Mesenchymal stem cell (in vitro differentiated cells and primary cell): ENCODE data around the gene ESPN.

Experiments used
- DNase-seq: peaks from one replicate; pipeline ENCODE4 v3.0.0-alpha.2; 2013
- H2AFZ ChIP-seq: one replicate; pipeline ENCODE4 v1.6.1; 2013; ENCODE audit warnings: low read depth, mild to moderate bottlenecking, control low read depth, inconsistent platforms, low read length, moderate library complexity
- H2AK5ac ChIP-seq: 2 replicates; pipeline ENCODE4 v1.6.1; 2013; ENCODE audit warnings: low read length, moderate library complexity, mild to moderate bottlenecking, inconsistent platforms; ENCODE audit not compliant: severe bottlenecking
- H2BK120ac ChIP-seq: one replicate; pipeline ENCODE4 v1.6.1; 2013; ENCODE audit warnings: low read depth, mild to moderate bottlenecking, inconsistent platforms, low read length, moderate library complexity
- H2BK12ac ChIP-seq, 2 experiments: one replicate each; pipeline ENCODE4 v1.6.1; 2013; ENCODE audit warnings: inconsistent platforms in 2 of 2, low read length in 2 of 2, mild to moderate bottlenecking in 2 of 2, moderate library complexity in 2 of 2, control low read depth in 1 of 2
- H2BK15ac ChIP-seq: one replicate; pipeline ENCODE4 v1.6.1; 2013; ENCODE audit warnings: mild to moderate bottlenecking, low read depth, inconsistent platforms; ENCODE audit not compliant: poor library complexity, severe bottlenecking
- H2BK5ac ChIP-seq: 2 replicates; pipeline ENCODE4 v1.6.1; 2013; ENCODE audit warnings: low read depth, mild to moderate bottlenecking, low read length, control low read depth, inconsistent platforms; ENCODE audit not compliant: poor library complexity, severe bottlenecking
- H3K14ac ChIP-seq, 2 experiments: one replicate each; pipeline ENCODE4 v1.6.1; 2013; ENCODE audit warnings: inconsistent platforms in 2 of 2, low read length in 2 of 2, control low read depth in 1 of 2, mild to moderate bottlenecking in 1 of 2, moderate library complexity in 1 of 2
- H3K18ac ChIP-seq, 2 experiments: one replicate each; pipeline ENCODE4 v1.6.1; 2013; ENCODE audit warnings: inconsistent platforms in 2 of 2, low read length in 2 of 2, control low read depth in 1 of 2, low read depth in 1 of 2, mild to moderate bottlenecking in 1 of 2
- H3K23ac ChIP-seq, 2 experiments: one replicate each; pipeline ENCODE4 v1.6.1; 2013; ENCODE audit warnings: inconsistent platforms in 2 of 2, low read length in 2 of 2, mild to moderate bottlenecking in 2 of 2, moderate library complexity in 2 of 2, control low read depth in 1 of 2
- H3K27ac ChIP-seq: 2 replicates; pipeline ENCODE4 v1.5.1; 2013; ENCODE audit warnings: mild to moderate bottlenecking, moderate library complexity, low read length, control low read depth, inconsistent platforms; ENCODE audit not compliant: poor library complexity, severe bottlenecking
- H3K27me3 ChIP-seq, 2 experiments: 2 replicates each; pipeline versions ENCODE4 v1.6.1 to v1.7.0; 2013; ENCODE audit warnings: low read length in 2 of 2, mild to moderate bottlenecking in 2 of 2, moderate library complexity in 2 of 2, control low read depth in 1 of 2, inconsistent platforms in 1 of 2; ENCODE audit not compliant: control insufficient read depth in 1 of 2, insufficient read depth in 1 of 2
- H3K36me3 ChIP-seq, 2 experiments: 2 replicates each; pipeline versions ENCODE4 v1.6.1 to v1.7.0; 2013; ENCODE audit warnings: low read length in 2 of 2, control low read depth in 1 of 2, inconsistent platforms in 1 of 2, low read depth in 1 of 2, mild to moderate bottlenecking in 1 of 2; ENCODE audit not compliant: insufficient read depth in 2 of 2, control insufficient read depth in 1 of 2
- H3K4ac ChIP-seq, 2 experiments: one replicate each; pipeline ENCODE4 v1.6.1; 2013; ENCODE audit warnings: inconsistent platforms in 2 of 2, low read length in 2 of 2, mild to moderate bottlenecking in 2 of 2, moderate library complexity in 2 of 2, control low read depth in 1 of 2, low read depth in 1 of 2
- H3K4me1 ChIP-seq: 2 replicates; pipeline ENCODE4 v1.6.1; 2013; ENCODE audit warnings: low read depth, low read length, control low read depth; ENCODE audit not compliant: control insufficient read depth, insufficient read depth
- H3K4me2 ChIP-seq: 2 replicates; pipeline ENCODE4 v1.6.1; 2013; ENCODE audit warnings: low read length, mild to moderate bottlenecking, inconsistent platforms; ENCODE audit not compliant: poor library complexity, severe bottlenecking
- H3K4me3 ChIP-seq, 2 experiments: 2 replicates each; pipeline versions ENCODE4 v1.5.1 to v1.7.0; 2013; ENCODE audit warnings: low read length in 2 of 2, mild to moderate bottlenecking in 2 of 2, control low read depth in 1 of 2, low read depth in 1 of 2; ENCODE audit not compliant: insufficient read depth in 1 of 2
- H3K79me1 ChIP-seq: replicated peaks from 2 replicates; pipeline ENCODE4 v1.6.1; 2013; ENCODE audit warnings: mild to moderate bottlenecking, control low read depth, low read length, inconsistent platforms; ENCODE audit not compliant: poor library complexity, severe bottlenecking
- H3K9ac ChIP-seq: 2 replicates; pipeline ENCODE4 v1.7.0; 2013; ENCODE audit warnings: mild to moderate bottlenecking, low read length, moderate library complexity
- H3K9me3 ChIP-seq: 2 replicates; pipeline ENCODE4 v1.7.0; 2013; ENCODE audit warnings: mild to moderate bottlenecking, low read length; ENCODE audit not compliant: control insufficient read depth
- H4K8ac ChIP-seq: one replicate; pipeline ENCODE4 v1.6.1; 2013; ENCODE audit warnings: inconsistent platforms, mild to moderate bottlenecking, low read length, moderate library complexity
- H4K91ac ChIP-seq: one replicate; pipeline ENCODE4 v1.6.1; 2013; ENCODE audit warnings: mild to moderate bottlenecking, low read length, inconsistent platforms
- WGBS: methylation state at CpG from one replicate; pipeline ENCODE4 v1.1.7; 2013; ENCODE audit warnings: mixed read lengths; 5-methylcytosine and 5-hydroxymethylcytosine counted together

ESPN gene

GRCh38 chr1:6498576-6499111 lies 74.1 kb downstream of the ESPN start:
- DNase-seq: no peak
- Histone ChIP-seq H3K4me3 (no peak overlapping the region), H2BK5ac (no peak overlapping the region), H3K9me3 (no peaks in the 10 kb centered on the region), H2BK120ac (no peak overlapping the region), H3K27ac (no peak overlapping the region), H2AFZ (peak overlapping the region; percentile 10), H4K8ac (no peak overlapping the region), H3K36me3 (no peaks in the 10 kb centered on the region), H3K27me3 (peaks cover 0 to 16% of the 10 kb centered on the region in 2 experiments), H3K79me1 (peaks cover 12% of the 10 kb centered on the region), H3K4ac (no peak overlapping the region), H4K91ac (no peak overlapping the region), H2BK12ac (no peak overlapping the region), H2AK5ac (no peak overlapping the region), H3K23ac (no peak overlapping the region), H3K18ac (no peak overlapping the region), H3K4me1 (peaks cover 29% of the 10 kb centered on the region), H3K14ac (peak overlapping the region in 1 of 2 experiments; percentile 49), H2BK15ac (peak overlapping the region; percentile 68), H3K4me2 (no peak overlapping the region), H3K9ac (no peak overlapping the region)
- 82% methylated on average over 11 of the region's 13 CpGs for WGBS

- no peaks in the 10 kb centered on the region for H3K36me3 ChIP-seq
- H2BK12ac ChIP-seq: peak overlapping the region in 1 of 2 experiments; percentile 9
- H2AK5ac ChIP-seq: no peak overlapping the region
- H3K4ac ChIP-seq: no peak overlapping the region
- no peak for DNase-seq
- no peak overlapping the region for H3K23ac ChIP-seq
- H2BK5ac ChIP-seq: no peak overlapping the region
- H3K14ac ChIP-seq: no peak overlapping the region
- H4K8ac ChIP-seq: no peak overlapping the region
- no peaks in the 10 kb centered on the region for H3K9me3 ChIP-seq
- H3K18ac ChIP-seq: no peak overlapping the region
- H3K4me2 ChIP-seq: no peak overlapping the region
- no peak overlapping the region for H3K4me3 ChIP-seq
- H3K9ac ChIP-seq: no peak overlapping the region
- no peak overlapping the region for H2BK15ac ChIP-seq
- no peak overlapping the region for H4K91ac ChIP-seq
- 91% methylated on average over 4 of the region's 4 CpGs for WGBS
- H2AFZ ChIP-seq: peak overlapping the region; percentile 1
- peaks cover 12% of the 10 kb centered on the region for H3K79me1 ChIP-seq
- no peak overlapping the region for H2BK120ac ChIP-seq
- H3K27me3 ChIP-seq: peaks cover 0 to 16% of the 10 kb centered on the region in 2 experiments
- H3K27ac ChIP-seq: no peak overlapping the region
- H3K4me1 ChIP-seq: peaks cover 29% of the 10 kb centered on the region
Measured at GRCh38 chr1:6499296-6499695, 74.7 kb downstream of the ESPN start.

- H2AFZ ChIP-seq: no peak overlapping the region
- no peak overlapping the region for H3K23ac ChIP-seq
- no peaks in the 10 kb centered on the region for H3K9me3 ChIP-seq
- no peak overlapping the region for H4K8ac ChIP-seq
- peaks cover 19% of the 10 kb centered on the region for H3K4me1 ChIP-seq
- no peak overlapping the region for H3K9ac ChIP-seq
- no peak overlapping the region for H3K18ac ChIP-seq
- no peak overlapping the region for H2BK5ac ChIP-seq
- no peak overlapping the region for H3K4me3 ChIP-seq
- no peak overlapping the region for H2AK5ac ChIP-seq
- no peak overlapping the region for H3K4ac ChIP-seq
- no peaks in the 10 kb centered on the region for H3K36me3 ChIP-seq
- peaks cover 0 to 24% of the 10 kb centered on the region in 2 experiments for H3K27me3 ChIP-seq
- H2BK12ac ChIP-seq: no peak overlapping the region
- H3K4me2 ChIP-seq: no peak overlapping the region
- H3K14ac ChIP-seq: no peak overlapping the region
- 91% methylated on average over 27 of the region's 27 CpGs for WGBS
- no peak overlapping the region for H2BK15ac ChIP-seq
- no peak overlapping the region for H4K91ac ChIP-seq
- no peak for DNase-seq
- no peak overlapping the region for H3K27ac ChIP-seq
- no peak overlapping the region for H2BK120ac ChIP-seq
- peaks cover 7% of the 10 kb centered on the region for H3K79me1 ChIP-seq
Measured at GRCh38 chr1:6500544-6501278, 76.1 kb downstream of the ESPN start.

- Histone ChIP-seq H3K4me1 (peaks cover 12% of the 10 kb centered on the region), H2AFZ (no peak overlapping the region), H3K9ac (no peak overlapping the region), H2BK120ac (no peak overlapping the region), H3K4ac (no peak overlapping the region), H3K4me3 (no peak overlapping the region), H3K18ac (no peak overlapping the region), H3K27me3 (peaks cover 0 to 25% of the 10 kb centered on the region in 2 experiments), H3K14ac (no peak overlapping the region), H2AK5ac (no peak overlapping the region), H3K36me3 (no peaks in the 10 kb centered on the region), H2BK5ac (no peak overlapping the region), H3K9me3 (no peaks in the 10 kb centered on the region), H3K27ac (no peak overlapping the region), H3K79me1 (peaks cover 3% of the 10 kb centered on the region), H4K8ac (no peak overlapping the region), H3K23ac (no peak overlapping the region), H4K91ac (no peak overlapping the region), H2BK15ac (no peak overlapping the region), H2BK12ac (no peak overlapping the region), H3K4me2 (no peak overlapping the region)
- DNase-seq: no peak
- 73% methylated on average over 9 of the region's 10 CpGs for WGBS
Measured at GRCh38 chr1:6501279-6501813, 76.8 kb downstream of the ESPN start.
